ENCODE measurements around the gene ZC3H4. TPM values are rescaled to one million over a fixed set of nuclear protein-coding genes. Genes with fewer than 3 reads are reported as not detected.

ZC3H4 gene
- total RNA-seq, 1 experiment from 2014 or later = 94.4 TPM

DNA sequence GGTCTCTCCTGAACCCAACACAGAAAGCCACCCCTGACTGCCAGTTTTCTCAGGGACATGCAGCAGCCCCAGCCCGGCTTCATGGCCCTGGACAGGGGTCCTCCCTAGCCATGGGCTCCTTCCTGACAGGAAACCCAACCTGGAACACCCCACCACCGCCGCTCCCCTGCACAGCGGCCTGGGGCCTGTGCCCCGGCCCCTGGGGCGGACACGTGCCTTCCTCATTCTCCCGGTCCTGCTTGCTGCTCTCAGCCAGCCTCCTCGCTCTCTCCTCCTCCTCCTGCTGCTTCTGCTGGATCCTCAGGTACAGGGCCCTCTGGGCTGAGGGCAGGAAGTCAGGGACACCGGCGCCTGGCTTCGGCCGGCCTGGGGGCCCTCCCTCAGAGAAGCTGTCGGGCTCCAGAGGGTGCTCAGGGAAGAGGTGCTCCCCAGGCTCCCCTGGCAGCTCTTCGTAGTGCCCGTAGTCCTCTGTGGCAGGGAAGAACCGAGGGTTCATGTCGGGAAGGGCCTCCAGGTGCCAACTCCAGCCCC is 44.6 kb downstream of the ZC3H4 start:
- no peak for DNase-seq (ENCODE audit: low spot score)
- no peak for TF ChIP-seq EZH2 (IDR thresholded peaks at IDR 0.05; ENCODE audit: borderline replicate concordance, low read depth, low read length, poor library complexity, severe bottlenecking)
- TF ChIP-seq, protein P1, sequence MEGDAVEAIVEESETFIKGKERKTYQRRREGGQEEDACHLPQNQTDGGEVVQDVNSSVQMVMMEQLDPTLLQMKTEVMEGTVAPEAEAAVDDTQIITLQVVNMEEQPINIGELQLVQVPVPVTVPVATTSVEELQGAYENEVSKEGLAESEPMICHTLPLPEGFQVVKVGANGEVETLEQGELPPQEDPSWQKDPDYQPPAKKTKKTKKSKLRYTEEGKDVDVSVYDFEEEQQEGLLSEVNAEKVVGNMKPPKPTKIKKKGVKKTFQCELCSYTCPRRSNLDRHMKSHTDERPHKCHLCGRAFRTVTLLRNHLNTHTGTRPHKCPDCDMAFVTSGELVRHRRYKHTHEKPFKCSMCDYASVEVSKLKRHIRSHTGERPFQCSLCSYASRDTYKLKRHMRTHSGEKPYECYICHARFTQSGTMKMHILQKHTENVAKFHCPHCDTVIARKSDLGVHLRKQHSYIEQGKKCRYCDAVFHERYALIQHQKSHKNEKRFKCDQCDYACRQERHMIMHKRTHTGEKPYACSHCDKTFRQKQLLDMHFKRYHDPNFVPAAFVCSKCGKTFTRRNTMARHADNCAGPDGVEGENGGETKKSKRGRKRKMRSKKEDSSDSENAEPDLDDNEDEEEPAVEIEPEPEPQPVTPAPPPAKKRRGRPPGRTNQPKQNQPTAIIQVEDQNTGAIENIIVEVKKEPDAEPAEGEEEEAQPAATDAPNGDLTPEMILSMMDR (conservative IDR thresholded peaks at IDR 0.05; ENCODE audit: low read depth, low read length) = no peak
- ChIA-PET CTCF (no interaction called here), POLR2A (ENCODE audit: low non-redundant PET) (no interaction called here)
- Histone ChIP-seq H3K4me3 (ENCODE audit: low read depth, low read length, poor library complexity, severe bottlenecking) (no peak overlapping the region), H3K9me3 (ENCODE audit: low read depth, low read length, poor library complexity, severe bottlenecking) (no peaks in the 10 kb centered on the region), H3K27ac (ENCODE audit: low read depth, low read length, poor library complexity, severe bottlenecking) (no peak overlapping the region), H3K4me1 (ENCODE audit: insufficient read depth, low read length, poor library complexity, severe bottlenecking) (no peaks in the 10 kb centered on the region), H3K27me3 (replicated peaks; ENCODE audit: insufficient read depth, low read depth, low read length, poor library complexity) (no peaks in the 10 kb centered on the region), H3K36me3 (ENCODE audit: insufficient read depth, low read length, poor library complexity, severe bottlenecking) (peaks cover 76% of the 10 kb centered on the region)
- BruUV-seq (replicated peaks) = no TSS peak
- intact Hi-C loops (cut with micrococcal nuclease; ENCODE audit: unreplicated experiment) = no loop called here

DNA sequence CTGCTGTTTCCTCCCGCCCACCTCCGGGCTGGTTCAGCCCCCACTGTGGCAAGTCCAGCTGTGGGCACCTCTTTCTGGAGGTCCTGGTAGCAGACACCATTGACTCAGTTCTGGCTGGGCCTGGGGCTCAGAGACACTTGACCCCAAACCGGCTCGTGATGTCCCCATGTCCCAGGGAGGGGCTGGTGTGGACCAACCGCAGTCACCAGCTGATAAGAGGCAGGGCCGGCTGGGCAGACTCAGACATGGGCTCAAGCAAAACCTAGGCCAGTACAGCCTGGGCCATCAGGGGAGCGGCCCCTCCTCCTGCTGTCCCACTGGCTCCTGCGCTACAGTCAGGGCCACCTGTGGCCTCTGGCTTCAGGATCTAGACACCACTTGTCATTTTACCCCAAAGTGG is 45.3 kb downstream of the ZC3H4 start:
- no peak for DNase-seq (ENCODE audit: low spot score)
- TF ChIP-seq, protein P1 (conservative IDR thresholded peaks at IDR 0.05; ENCODE audit: low read depth, low read length) = no peak
- TF ChIP-seq EZH2 (IDR thresholded peaks at IDR 0.05; ENCODE audit: borderline replicate concordance, low read depth, low read length, poor library complexity, severe bottlenecking) = no peak
- no peak overlapping the region for H3K4me3 ChIP-seq (ENCODE audit: low read depth, low read length, poor library complexity, severe bottlenecking)
- ChIA-PET POLR2A (ENCODE audit: low non-redundant PET) (no interaction called here), CTCF (no interaction called here)
- no peaks in the 10 kb centered on the region for H3K9me3 ChIP-seq (ENCODE audit: low read depth, low read length, poor library complexity, severe bottlenecking)
- intact Hi-C loops (cut with micrococcal nuclease; ENCODE audit: unreplicated experiment) = no loop called here
- no peaks in the 10 kb centered on the region for H3K4me1 ChIP-seq (ENCODE audit: insufficient read depth, low read length, poor library complexity, severe bottlenecking)
- BruUV-seq (replicated peaks) = no TSS peak
- no peaks in the 10 kb centered on the region for H3K27me3 ChIP-seq (replicated peaks; ENCODE audit: insufficient read depth, low read depth, low read length, poor library complexity)
- H3K27ac ChIP-seq (ENCODE audit: low read depth, low read length, poor library complexity, severe bottlenecking) = no peak overlapping the region
- peaks cover 70% of the 10 kb centered on the region for H3K36me3 ChIP-seq (ENCODE audit: insufficient read depth, low read length, poor library complexity, severe bottlenecking)

DNA sequence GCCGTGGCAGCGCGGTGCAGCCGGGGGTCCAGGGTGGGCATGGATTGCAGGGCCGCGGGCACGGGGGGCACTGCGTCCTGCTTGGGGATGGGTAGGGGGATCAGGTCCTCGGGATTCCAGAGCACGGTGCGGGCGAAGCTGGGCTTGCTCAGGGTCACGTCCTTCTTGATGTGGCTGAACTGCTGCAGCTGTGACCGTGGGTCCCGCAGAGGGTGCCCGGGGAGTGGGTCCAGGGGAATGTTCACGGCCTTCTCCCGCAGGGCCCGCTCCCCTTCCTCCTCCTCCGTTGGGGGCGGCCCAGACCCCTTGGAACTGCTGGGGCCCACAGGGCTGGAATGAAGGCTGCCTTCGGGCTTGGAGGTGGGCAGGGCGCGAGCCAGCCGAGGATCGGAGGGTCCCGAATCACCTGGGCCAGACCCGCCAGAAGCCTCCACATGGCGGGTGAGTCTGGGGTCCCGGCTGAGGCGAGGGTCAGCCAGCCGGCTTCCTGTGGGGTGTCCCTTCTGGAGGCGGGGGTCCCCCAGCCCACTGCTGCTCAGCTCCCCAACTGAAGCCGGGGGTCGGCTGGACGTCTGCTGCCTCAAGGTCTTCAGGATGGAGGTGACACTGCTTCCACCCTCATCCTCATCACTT is 46.2 kb downstream of the ZC3H4 start:
- no peak for DNase-seq (ENCODE audit: low spot score)
- BruUV-seq (replicated peaks) = no TSS peak
- no peak overlapping the region for H3K27ac ChIP-seq (ENCODE audit: low read depth, low read length, poor library complexity, severe bottlenecking)
- ChIA-PET CTCF (no interaction called here), POLR2A (ENCODE audit: low non-redundant PET) (no interaction called here)
- no peaks in the 10 kb centered on the region for H3K9me3 ChIP-seq (ENCODE audit: low read depth, low read length, poor library complexity, severe bottlenecking)
- intact Hi-C loops (cut with micrococcal nuclease; ENCODE audit: unreplicated experiment) = no loop called here
- TF ChIP-seq, protein P1 (conservative IDR thresholded peaks at IDR 0.05; ENCODE audit: low read depth, low read length) = no peak
- no peak for TF ChIP-seq EZH2 (IDR thresholded peaks at IDR 0.05; ENCODE audit: borderline replicate concordance, low read depth, low read length, poor library complexity, severe bottlenecking)
- H3K4me1 ChIP-seq (ENCODE audit: insufficient read depth, low read length, poor library complexity, severe bottlenecking) = no peaks in the 10 kb centered on the region
- H3K27me3 ChIP-seq (replicated peaks; ENCODE audit: insufficient read depth, low read depth, low read length, poor library complexity) = no peaks in the 10 kb centered on the region
- peaks cover 66% of the 10 kb centered on the region for H3K36me3 ChIP-seq (ENCODE audit: insufficient read depth, low read length, poor library complexity, severe bottlenecking)
- no peak overlapping the region for H3K4me3 ChIP-seq (ENCODE audit: low read depth, low read length, poor library complexity, severe bottlenecking)

Data from A673 (cell line).